Osteoblast (primary cell): ENCODE measurements around the gene ZNF521. TPM values are rescaled to one million over a fixed set of nuclear protein-coding genes. Genes with fewer than 3 reads are reported as not detected.

ENCODE experiments used
- DNase-seq: peaks from one replicate; pipeline ENCODE4 v3.0.0; 2011; ENCODE audit warnings: low spot score, mixed read lengths; ENCODE audit not compliant: insufficient read length; ENCODE audit errors: missing footprints
- H2AFZ ChIP-seq: 2 replicates; pipeline ENCODE4 v1.6.0; 2011; ENCODE audit warnings: mild to moderate bottlenecking, low read length
- H3K27ac ChIP-seq: 2 replicates; pipeline ENCODE4 v1.5.1; 2011; ENCODE audit warnings: mild to moderate bottlenecking, low read depth, low read length, moderate library complexity
- H3K27me3 ChIP-seq: 2 replicates; pipeline ENCODE4 v1.6.0; 2012; ENCODE audit warnings: mild to moderate bottlenecking, control low read depth, inconsistent platforms, low read length, moderate library complexity; ENCODE audit not compliant: insufficient read depth
- H3K36me3 ChIP-seq: 2 replicates; pipeline ENCODE4 v1.5.1; 2011; ENCODE audit warnings: mild to moderate bottlenecking, low read length, control low read depth, moderate library complexity; ENCODE audit not compliant: insufficient read depth
- H3K4me1 ChIP-seq: 2 replicates; pipeline ENCODE4 v1.5.1; 2011; ENCODE audit warnings: mild to moderate bottlenecking, low read length, control low read depth, moderate library complexity; ENCODE audit not compliant: insufficient read depth
- H3K4me2 ChIP-seq: 2 replicates; pipeline ENCODE4 v1.6.0; 2011; ENCODE audit warnings: mild to moderate bottlenecking, low read length; ENCODE audit not compliant: insufficient read depth
- H3K4me3 ChIP-seq: fragments of 200-600 bp; sonication (generic); 3 replicates; pipeline ENCODE4 v1.5.1; 2012; ENCODE audit warnings: mild to moderate bottlenecking, low read length, inconsistent platforms; ENCODE audit not compliant: insufficient read depth
- H3K79me2 ChIP-seq: 2 replicates; pipeline ENCODE4 v1.6.0; 2012; ENCODE audit warnings: mild to moderate bottlenecking, low read length, control low read depth, inconsistent platforms; ENCODE audit not compliant: insufficient read depth
- H3K9me3 ChIP-seq: 2 replicates; pipeline ENCODE4 v1.5.1; 2011; ENCODE audit warnings: low read depth, low read length, control low read depth
- H4K20me1 ChIP-seq: 2 replicates; pipeline ENCODE4 v1.6.0; 2012; ENCODE audit warnings: mild to moderate bottlenecking, low read length, control low read depth; ENCODE audit not compliant: insufficient read depth
- total RNA-seq: library from RNA; depleted of rRNA; stranded (reverse); fragments of >200 nt; gene quantifications from 2 replicates; pipeline ENCODE4 v1.2.3, GENCODE V29; 2012
- TF ChIP-seq, protein P1 (sequence below): IDR thresholded peaks from 2 replicates; pipeline ENCODE4 v1.5.1; 2011; ENCODE audit warnings: mild to moderate bottlenecking, low read depth, low read length, moderate library complexity; ENCODE audit errors: extremely low read depth

The ZNF521 gene
- total RNA-seq, 1 donor = 27.5 TPM

DNA sequence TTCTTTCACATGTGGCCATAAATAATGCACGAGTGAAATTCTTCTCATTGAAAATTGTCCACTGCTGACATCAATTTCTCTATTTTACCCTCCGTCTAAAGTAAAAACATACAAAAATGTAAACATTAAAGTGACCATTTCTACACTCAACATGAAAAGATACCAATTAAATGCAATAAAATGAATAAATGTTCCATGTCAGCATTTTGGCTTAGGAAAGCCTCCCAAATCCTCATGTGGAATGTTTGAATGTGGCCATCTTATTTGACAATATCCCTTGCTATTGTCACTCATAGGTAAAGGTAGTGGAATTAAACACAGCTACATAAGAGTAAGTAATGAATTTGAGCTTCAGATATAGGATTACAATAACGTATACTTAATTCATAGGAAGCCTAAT lies 60.8 kb downstream of the ZNF521 start:
- Histone ChIP-seq H3K4me2 (no peak overlapping the region), H3K4me3 (no peak overlapping the region), H3K9me3 (no peaks in the 10 kb centered on the region), H3K36me3 (no peaks in the 10 kb centered on the region), H4K20me1 (no peaks in the 10 kb centered on the region), H3K27ac (no peak overlapping the region), H3K4me1 (peaks cover 23% of the 10 kb centered on the region), H3K27me3 (no peaks in the 10 kb centered on the region), H3K79me2 (no peaks in the 10 kb centered on the region), H2AFZ (no peak overlapping the region)
- DNase-seq = no peak
- TF ChIP-seq, protein P1, sequence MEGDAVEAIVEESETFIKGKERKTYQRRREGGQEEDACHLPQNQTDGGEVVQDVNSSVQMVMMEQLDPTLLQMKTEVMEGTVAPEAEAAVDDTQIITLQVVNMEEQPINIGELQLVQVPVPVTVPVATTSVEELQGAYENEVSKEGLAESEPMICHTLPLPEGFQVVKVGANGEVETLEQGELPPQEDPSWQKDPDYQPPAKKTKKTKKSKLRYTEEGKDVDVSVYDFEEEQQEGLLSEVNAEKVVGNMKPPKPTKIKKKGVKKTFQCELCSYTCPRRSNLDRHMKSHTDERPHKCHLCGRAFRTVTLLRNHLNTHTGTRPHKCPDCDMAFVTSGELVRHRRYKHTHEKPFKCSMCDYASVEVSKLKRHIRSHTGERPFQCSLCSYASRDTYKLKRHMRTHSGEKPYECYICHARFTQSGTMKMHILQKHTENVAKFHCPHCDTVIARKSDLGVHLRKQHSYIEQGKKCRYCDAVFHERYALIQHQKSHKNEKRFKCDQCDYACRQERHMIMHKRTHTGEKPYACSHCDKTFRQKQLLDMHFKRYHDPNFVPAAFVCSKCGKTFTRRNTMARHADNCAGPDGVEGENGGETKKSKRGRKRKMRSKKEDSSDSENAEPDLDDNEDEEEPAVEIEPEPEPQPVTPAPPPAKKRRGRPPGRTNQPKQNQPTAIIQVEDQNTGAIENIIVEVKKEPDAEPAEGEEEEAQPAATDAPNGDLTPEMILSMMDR = no peak

DNA sequence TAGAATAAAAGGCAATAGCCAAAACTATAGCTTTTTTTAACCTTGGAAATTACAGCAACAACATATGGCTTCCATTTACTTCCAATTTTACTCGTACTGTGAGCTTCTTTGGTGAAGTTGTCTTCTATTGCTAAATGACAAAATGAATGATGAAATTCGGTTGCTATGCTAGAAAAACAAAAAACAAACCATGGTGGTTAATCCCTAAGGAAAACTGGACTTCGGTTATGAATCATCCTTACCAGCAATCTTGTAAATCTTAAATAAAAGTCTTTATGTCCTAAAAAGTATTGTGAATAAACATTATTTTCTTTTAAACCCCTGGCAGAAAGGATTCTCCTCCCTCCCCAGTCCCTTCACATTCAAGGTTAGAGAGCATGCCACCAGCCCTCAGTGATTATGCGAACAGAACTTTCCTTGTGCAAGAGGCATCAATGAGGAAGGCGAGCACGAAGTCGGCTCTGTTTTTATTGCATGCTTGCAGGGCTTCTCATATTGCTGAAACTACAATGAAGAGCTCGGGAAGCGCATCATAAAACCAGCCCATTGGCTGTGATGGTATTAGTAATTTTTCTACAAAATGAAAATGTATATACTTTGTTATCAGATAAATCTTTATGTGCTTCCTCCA lies 62.9 kb downstream of the ZNF521 start:
- peak; percentile 53 for DNase-seq
- Histone ChIP-seq H3K27ac (peak overlapping the region; percentile 98), H4K20me1 (no peaks in the 10 kb centered on the region), H3K4me3 (peak overlapping the region; percentile 60), H3K4me2 (peak overlapping the region; percentile 94), H2AFZ (peak overlapping the region; percentile 71), H3K4me1 (peaks cover 27% of the 10 kb centered on the region), H3K27me3 (no peaks in the 10 kb centered on the region), H3K79me2 (no peaks in the 10 kb centered on the region), H3K9me3 (no peaks in the 10 kb centered on the region), H3K36me3 (no peaks in the 10 kb centered on the region)
- TF ChIP-seq, protein P1 = no peak

DNA sequence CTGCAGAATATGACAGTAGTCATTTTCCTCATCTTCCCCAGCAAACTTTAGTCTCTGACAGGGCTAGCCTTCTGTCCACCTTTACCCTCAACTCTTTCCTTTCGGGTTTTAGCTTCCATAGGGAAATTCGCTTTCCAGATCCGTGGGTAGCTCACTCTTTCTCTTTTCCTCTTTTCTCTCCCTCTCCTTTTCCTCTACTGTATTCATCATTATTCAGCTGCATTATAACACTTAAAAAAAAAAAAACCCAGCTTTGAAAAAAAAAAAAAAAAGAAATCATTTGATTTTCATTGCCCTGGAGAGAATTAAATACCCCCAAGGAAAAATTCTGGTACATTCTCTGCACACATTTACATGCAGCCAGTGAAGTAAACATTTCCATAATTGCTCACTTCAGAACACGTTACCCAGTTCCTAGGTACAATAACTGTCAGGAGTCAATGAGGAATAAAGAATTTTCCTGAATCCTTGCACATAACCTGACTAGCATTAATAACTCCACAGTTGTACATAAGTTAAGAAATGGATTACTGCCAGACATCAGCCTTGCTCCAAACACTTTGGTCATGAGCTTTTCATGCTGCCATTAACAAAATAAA lies 63.5 kb downstream of the ZNF521 start:
- H3K36me3 ChIP-seq = no peaks in the 10 kb centered on the region
- H3K4me3 ChIP-seq = peak overlapping the region; percentile 60
- TF ChIP-seq, protein P1 = no peak
- no peaks in the 10 kb centered on the region for H3K9me3 ChIP-seq
- H2AFZ ChIP-seq = no peak overlapping the region
- H3K27me3 ChIP-seq = no peaks in the 10 kb centered on the region
- no peak for DNase-seq
- no peaks in the 10 kb centered on the region for H3K79me2 ChIP-seq
- H4K20me1 ChIP-seq = no peaks in the 10 kb centered on the region
- peak overlapping the region; percentile 94 for H3K4me2 ChIP-seq
- H3K27ac ChIP-seq = peak overlapping the region; percentile 98
- peaks cover 27% of the 10 kb centered on the region for H3K4me1 ChIP-seq

DNA sequence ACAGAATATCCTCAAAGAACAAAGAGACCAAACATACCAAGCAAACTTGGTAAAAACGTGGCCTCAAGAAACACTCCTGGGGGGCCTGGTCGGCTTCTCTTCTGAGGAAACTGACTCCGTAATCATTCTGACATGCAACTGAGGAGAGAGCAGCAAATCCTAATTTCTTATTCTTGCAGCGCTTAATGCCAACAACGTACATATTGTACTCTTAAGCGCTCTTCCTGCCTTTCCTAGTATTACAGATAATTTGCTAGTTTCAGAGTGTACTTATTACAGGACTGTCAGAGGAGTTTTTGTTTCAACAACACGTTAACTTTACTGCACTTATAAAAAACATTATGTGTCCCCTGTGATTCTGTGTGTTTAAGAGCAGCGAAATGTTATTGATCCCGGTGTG lies 64.9 kb downstream of the ZNF521 start:
- Histone ChIP-seq H3K9me3 (no peaks in the 10 kb centered on the region), H3K27ac (no peak overlapping the region), H4K20me1 (no peaks in the 10 kb centered on the region), H2AFZ (no peak overlapping the region), H3K4me1 (peaks cover 27% of the 10 kb centered on the region), H3K36me3 (no peaks in the 10 kb centered on the region), H3K27me3 (no peaks in the 10 kb centered on the region), H3K79me2 (no peaks in the 10 kb centered on the region), H3K4me3 (no peak overlapping the region), H3K4me2 (no peak overlapping the region)
- TF ChIP-seq, protein P1 = no peak
- no peak for DNase-seq
